Measurements from ENCODE around the gene GRID2.

Gene GRID2

GRCh38 chr4:93302310-93302709 lies 998.5 kb downstream of the GRID2 start:
- TF ChIP-seq CTCF (IDR thresholded peaks at IDR 0.05; ENCODE audit: low read depth, low read length, missing control alignments), result no peak
- no peak for DNase-seq (ENCODE audit: low read depth)
- H3K4me3 ChIP-seq (ENCODE audit: low read depth, low read length), result no peak overlapping the region

- TF ChIP-seq CTCF (IDR thresholded peaks at IDR 0.05; ENCODE audit: low read depth, low read length, missing control alignments), result no peak
- no peak overlapping the region for H3K4me3 ChIP-seq (ENCODE audit: low read depth, low read length)
- DNase-seq (ENCODE audit: low read depth), result no peak
Measured at GRCh38 chr4:93303440-93303839, 999.7 kb downstream of the GRID2 start.

- H3K4me3 ChIP-seq (ENCODE audit: low read depth, low read length), result no peak overlapping the region
- TF ChIP-seq CTCF (IDR thresholded peaks at IDR 0.05; ENCODE audit: low read depth, low read length, missing control alignments), result no peak
- no peak for DNase-seq (ENCODE audit: low read depth)
Measured at GRCh38 chr4:93312299-93312698, 1008.5 kb downstream of the GRID2 start.

GRCh38 chr4:93313197-93313596 lies 1009.4 kb downstream of the GRID2 start:
- no peak for DNase-seq (ENCODE audit: low read depth)
- no peak overlapping the region for H3K4me3 ChIP-seq (ENCODE audit: low read depth, low read length)
- no peak for TF ChIP-seq CTCF (IDR thresholded peaks at IDR 0.05; ENCODE audit: low read depth, low read length, missing control alignments)

- DNase-seq (ENCODE audit: low read depth), result no peak
- TF ChIP-seq CTCF (IDR thresholded peaks at IDR 0.05; ENCODE audit: low read depth, low read length, missing control alignments), result no peak
- no peak overlapping the region for H3K4me3 ChIP-seq (ENCODE audit: low read depth, low read length)
Measured at GRCh38 chr4:93317057-93317456, 1013.3 kb downstream of the GRID2 start.

GRCh38 chr4:93317561-93317960 lies 1013.8 kb downstream of the GRID2 start:
- no peak for TF ChIP-seq CTCF (IDR thresholded peaks at IDR 0.05; ENCODE audit: low read depth, low read length, missing control alignments)
- H3K4me3 ChIP-seq (ENCODE audit: low read depth, low read length), result no peak overlapping the region
- DNase-seq (ENCODE audit: low read depth), result no peak

GRCh38 chr4:93319041-93319440 lies 1015.3 kb downstream of the GRID2 start:
- no peak overlapping the region for H3K4me3 ChIP-seq (ENCODE audit: low read depth, low read length)
- no peak for TF ChIP-seq CTCF (IDR thresholded peaks at IDR 0.05; ENCODE audit: low read depth, low read length, missing control alignments)
- DNase-seq (ENCODE audit: low read depth), result no peak

Measured in GM12864 (cell line).